Measurements from ENCODE around the gene IMMT.

DNA sequence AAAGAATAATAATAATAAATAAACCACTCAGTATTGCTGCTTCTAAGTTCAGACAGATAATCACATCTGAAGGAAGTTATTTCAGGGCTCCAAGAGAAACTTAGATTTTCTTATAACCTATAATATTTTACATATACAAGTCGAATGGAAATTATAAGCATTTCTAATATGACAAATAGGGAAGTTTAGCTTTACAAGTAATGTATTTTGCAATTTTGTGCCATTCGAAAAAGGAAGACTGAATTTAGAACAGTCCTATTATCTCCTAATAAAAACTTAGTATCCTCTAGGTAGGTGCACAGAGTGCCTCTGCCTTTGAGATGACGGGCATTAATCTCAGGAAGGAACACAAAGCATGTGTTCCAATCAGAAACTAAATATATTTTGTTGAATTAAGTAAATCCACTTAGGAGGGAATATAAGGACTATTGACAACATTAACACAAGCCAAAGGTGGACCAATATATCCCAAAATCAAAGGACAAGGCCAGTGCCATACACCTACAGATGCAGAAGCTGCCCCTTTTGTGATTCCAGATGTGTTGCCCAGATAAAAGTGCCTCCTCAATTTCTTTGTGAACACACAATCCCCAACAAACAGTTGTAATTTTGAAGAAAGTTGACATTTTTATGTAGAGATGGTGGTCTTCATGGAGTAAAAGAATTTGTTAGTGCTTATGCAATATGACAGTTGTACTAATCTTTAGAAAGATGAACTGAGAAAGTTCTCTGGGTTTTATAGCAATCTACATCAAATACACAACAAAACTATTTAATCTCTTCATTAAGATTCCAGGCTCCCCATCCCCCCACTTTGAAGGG, 52.6 kb downstream of the IMMT start:
- TF ChIP-seq, protein P1, sequence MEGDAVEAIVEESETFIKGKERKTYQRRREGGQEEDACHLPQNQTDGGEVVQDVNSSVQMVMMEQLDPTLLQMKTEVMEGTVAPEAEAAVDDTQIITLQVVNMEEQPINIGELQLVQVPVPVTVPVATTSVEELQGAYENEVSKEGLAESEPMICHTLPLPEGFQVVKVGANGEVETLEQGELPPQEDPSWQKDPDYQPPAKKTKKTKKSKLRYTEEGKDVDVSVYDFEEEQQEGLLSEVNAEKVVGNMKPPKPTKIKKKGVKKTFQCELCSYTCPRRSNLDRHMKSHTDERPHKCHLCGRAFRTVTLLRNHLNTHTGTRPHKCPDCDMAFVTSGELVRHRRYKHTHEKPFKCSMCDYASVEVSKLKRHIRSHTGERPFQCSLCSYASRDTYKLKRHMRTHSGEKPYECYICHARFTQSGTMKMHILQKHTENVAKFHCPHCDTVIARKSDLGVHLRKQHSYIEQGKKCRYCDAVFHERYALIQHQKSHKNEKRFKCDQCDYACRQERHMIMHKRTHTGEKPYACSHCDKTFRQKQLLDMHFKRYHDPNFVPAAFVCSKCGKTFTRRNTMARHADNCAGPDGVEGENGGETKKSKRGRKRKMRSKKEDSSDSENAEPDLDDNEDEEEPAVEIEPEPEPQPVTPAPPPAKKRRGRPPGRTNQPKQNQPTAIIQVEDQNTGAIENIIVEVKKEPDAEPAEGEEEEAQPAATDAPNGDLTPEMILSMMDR (IDR thresholded peaks at IDR 0.05): no peak
- TF ChIP-seq POLR2A (IDR thresholded peaks at IDR 0.05): no peak
